IMR-90 (cell line): Measurements from ENCODE around the gene ABHD2.

Experiments used
- CTCF ChIP-seq: conservative IDR thresholded peaks from 2 replicates; pipeline ENCODE4 v1.5.1; 2012; ENCODE audit warnings: mild to moderate bottlenecking, low read depth, low read length, improper control_type of control experiment
- MAFK ChIP-seq: IDR thresholded peaks from 2 replicates; pipeline ENCODE4 v1.6.1; 2012; ENCODE audit warnings: low read depth, low read length, improper control_type of control experiment
- RAD21 ChIP-seq: IDR thresholded peaks from 2 replicates; pipeline ENCODE4 v1.6.1; 2012; ENCODE audit warnings: low read length, improper control_type of control experiment
- USF2 ChIP-seq: fragments of 150-350 bp; IDR thresholded peaks from 2 replicates; pipeline ENCODE4 v1.6.1; 2017; ENCODE audit warnings: mild to moderate bottlenecking, antibody characterized with exemption, low read length, low read depth

GRCh38 chr15:89081878-89082277, 6.4 kb upstream of the ABHD2 start:
- TF ChIP-seq MAFK: no peak
- TF ChIP-seq RAD21: no peak
- TF ChIP-seq CTCF: no peak
- no peak for TF ChIP-seq USF2
